HG03439 (cell line): ENCODE data around the gene TRAPPC3L.
A peak's percentile ranks its signal among the peaks of the same experiment; 100 is the strongest.

Experiments
- ATAC-seq: cut with Tn5 transposase; IDR thresholded peaks from one replicate; pipeline ENCODE4 v1.9.1; 2021; ENCODE audit warnings: mild to moderate bottlenecking, moderate library complexity; ENCODE audit not compliant: unreplicated experiment

Gene TRAPPC3L

GRCh38 chr6:116560130-116560529, 14.6 kb upstream of the TRAPPC3L start:
- ATAC-seq: no peak

- ATAC-seq: no peak
These were observed 12.4 kb upstream of the TRAPPC3L start for GRCh38 chr6:116557893-116558292.

- ATAC-seq: no peak
These were observed 11.4 kb upstream of the TRAPPC3L start for GRCh38 chr6:116556814-116557415.

GRCh38 chr6:116556065-116556464, 10.6 kb upstream of the TRAPPC3L start:
- no peak for ATAC-seq

- ATAC-seq: no peak
These were observed 8.0 kb upstream of the TRAPPC3L start, which contains the start of gene CALHM4 for GRCh38 chr6:116553451-116553850. TSS of gene CALHM4 (plus strand) at chr6:116553751. CDS start at chr6:116553794, 43 bp downstream.

GRCh38 chr6:116550796-116551195, 5.3 kb upstream of the TRAPPC3L start:
- no peak for ATAC-seq

- no peak for ATAC-seq
These were observed 1.9 kb upstream of the TRAPPC3L start for GRCh38 chr6:116547358-116547757.

GRCh38 chr6:116543149-116543548, 2.3 kb downstream of the TRAPPC3L start:
- no peak for ATAC-seq

- ATAC-seq: no peak
These were observed 3.1 kb downstream of the TRAPPC3L start for GRCh38 chr6:116542426-116542825.

GRCh38 chr6:116536216-116536621, 9.3 kb downstream of the TRAPPC3L start:
- no peak for ATAC-seq

GRCh38 chr6:116535109-116535508, 10.4 kb downstream of the TRAPPC3L start:
- ATAC-seq: no peak

GRCh38 chr6:116533233-116533957, 12.1 kb downstream of the TRAPPC3L start:
- ATAC-seq: no peak

- peak; percentile 75 for ATAC-seq
These were observed 13.6 kb downstream of the TRAPPC3L start for GRCh38 chr6:116531675-116532570.

GRCh38 chr6:116530436-116530835, 15.0 kb downstream of the TRAPPC3L start:
- ATAC-seq: no peak

GRCh38 chr6:116529466-116530290, 15.8 kb downstream of the TRAPPC3L start:
- no peak for ATAC-seq

- no peak for ATAC-seq
These were observed 16.7 kb downstream of the TRAPPC3L start for GRCh38 chr6:116528780-116529179.

GRCh38 chr6:116528133-116528532, 17.4 kb downstream of the TRAPPC3L start:
- ATAC-seq: no peak

GRCh38 chr6:116524236-116524635, 21.2 kb downstream of the TRAPPC3L start:
- ATAC-seq: no peak

GRCh38 chr6:116522896-116523295, 22.6 kb downstream of the TRAPPC3L start:
- ATAC-seq: no peak

GRCh38 chr6:116518621-116519368, 26.7 kb downstream of the TRAPPC3L start:
- ATAC-seq: no peak
